ENCODE results near the gene HLA-A. TPM values are rescaled to one million over a fixed set of nuclear protein-coding genes. Genes with fewer than 3 reads are reported as not detected.

Gene HLA-A
- total RNA-seq, 3 donors from 2014 or later: 327 to 617 (median 473) TPM

- H3K27ac ChIP-seq: no peak overlapping the region
- TF ChIP-seq CTCF (IDR thresholded peaks at IDR 0.05) (no peak), POLR2AphosphoS5 (IDR thresholded peaks at IDR 0.05) (no peak), POLR2A (IDR thresholded peaks at IDR 0.05) (no peak)
- H3K27me3 ChIP-seq: no peaks in the 10 kb centered on the region
- DNase-seq (ENCODE audit: low spot score in 2 of 2): no peak
- no peaks in the 10 kb centered on the region for H3K9me3 ChIP-seq
- H3K4me1 ChIP-seq: no peaks in the 10 kb centered on the region
- H3K36me3 ChIP-seq: no peaks in the 10 kb centered on the region
- intact Hi-C loops (cut with DNase I; ENCODE audit: low total_unique reads): no loop called here
- no peak overlapping the region for H3K4me3 ChIP-seq
Measured at GRCh38 chr6:29986179-29986781, 43.9 kb downstream of the HLA-A start.

GRCh38 chr6:29989211-29989610 lies 46.9 kb downstream of the HLA-A start:
- TF ChIP-seq POLR2AphosphoS5 (IDR thresholded peaks at IDR 0.05): no peak
- no peak for TF ChIP-seq POLR2A (IDR thresholded peaks at IDR 0.05)
- TF ChIP-seq CTCF (IDR thresholded peaks at IDR 0.05): no peak
- intact Hi-C loops (cut with DNase I; ENCODE audit: low total_unique reads): no loop called here
- no peaks in the 10 kb centered on the region for H3K27me3 ChIP-seq

GRCh38 chr6:29990931-29991330 lies 48.6 kb downstream of the HLA-A start:
- no peak for DNase-seq (ENCODE audit: low spot score in 2 of 2)
- Histone ChIP-seq H3K4me1 (no peaks in the 10 kb centered on the region), H3K4me3 (no peak overlapping the region), H3K9me3 (no peaks in the 10 kb centered on the region), H3K27ac (no peak overlapping the region), H3K36me3 (no peaks in the 10 kb centered on the region), H3K27me3 (no peaks in the 10 kb centered on the region)
- TF ChIP-seq CTCF (IDR thresholded peaks at IDR 0.05) (no peak), POLR2A (IDR thresholded peaks at IDR 0.05) (no peak), POLR2AphosphoS5 (IDR thresholded peaks at IDR 0.05) (no peak)
- intact Hi-C loops (cut with DNase I; ENCODE audit: low total_unique reads): no loop called here

More at GRCh38 chr6:29989211-29989610, 46.9 kb downstream of the HLA-A start:
- H3K4me1 ChIP-seq: no peaks in the 10 kb centered on the region
- no peak for DNase-seq (ENCODE audit: low spot score in 2 of 2)
- H3K4me3 ChIP-seq: no peak overlapping the region
- no peak overlapping the region for H3K27ac ChIP-seq
- H3K9me3 ChIP-seq: no peaks in the 10 kb centered on the region
- no peaks in the 10 kb centered on the region for H3K36me3 ChIP-seq

- TF ChIP-seq CTCF (IDR thresholded peaks at IDR 0.05): no peak
- no peak for TF ChIP-seq POLR2AphosphoS5 (IDR thresholded peaks at IDR 0.05)
- no peak for TF ChIP-seq POLR2A (IDR thresholded peaks at IDR 0.05)
- Histone ChIP-seq H3K9me3 (no peaks in the 10 kb centered on the region), H3K4me1 (no peaks in the 10 kb centered on the region), H3K27ac (no peak overlapping the region), H3K4me3 (no peak overlapping the region), H3K27me3 (no peaks in the 10 kb centered on the region), H3K36me3 (no peaks in the 10 kb centered on the region)
- no peak for DNase-seq (ENCODE audit: low spot score in 2 of 2)
- intact Hi-C loops (cut with DNase I; ENCODE audit: low total_unique reads): no loop called here
Measured at GRCh38 chr6:29992807-29993206, 50.5 kb downstream of the HLA-A start.

GRCh38 chr6:29994826-29995225 lies 52.5 kb downstream of the HLA-A start:
- H3K4me1 ChIP-seq: no peaks in the 10 kb centered on the region
- H3K9me3 ChIP-seq: no peaks in the 10 kb centered on the region
- no peaks in the 10 kb centered on the region for H3K36me3 ChIP-seq
- H3K27ac ChIP-seq: no peak overlapping the region
- intact Hi-C loops (cut with DNase I; ENCODE audit: low total_unique reads): no loop called here
- TF ChIP-seq POLR2AphosphoS5 (IDR thresholded peaks at IDR 0.05) (no peak), POLR2A (IDR thresholded peaks at IDR 0.05) (no peak), CTCF (IDR thresholded peaks at IDR 0.05) (no peak)
- H3K27me3 ChIP-seq: no peaks in the 10 kb centered on the region
- no peak for DNase-seq (ENCODE audit: low spot score in 2 of 2)
- no peak overlapping the region for H3K4me3 ChIP-seq
